Measurements from ENCODE around the gene DLX5.

DLX5 gene

GRCh38 chr7:97005183-97006054 is 19.2 kb downstream of the DLX5 start, which contains the start of gene DLX6:
DLX6 (plus strand) TSS chr7:97005553; CDS start chr7:97005978, 425 bp downstream.
- peak; percentile 77 to 94 for DNase-seq

GRCh38 chr7:97004247-97005182 is 20.1 kb downstream of the DLX5 start:
- DNase-seq: no peak

GRCh38 chr7:97003262-97004246 is 21.1 kb downstream of the DLX5 start:
- peak in 1 of 2 experiments; percentile 20 for DNase-seq

GRCh38 chr7:97002555-97003261 is 21.9 kb downstream of the DLX5 start:
- peak; percentile 39 to 77 for DNase-seq

GRCh38 chr7:97001656-97002554 is 22.7 kb downstream of the DLX5 start:
- DNase-seq: no peak

GRCh38 chr7:97001221-97001620 is 23.4 kb downstream of the DLX5 start:
- DNase-seq: no peak

- no peak for DNase-seq
Observed at GRCh38 chr7:96998744-96999143, 25.9 kb downstream of the DLX5 start.

GRCh38 chr7:96998333-96998732 is 26.3 kb downstream of the DLX5 start:
- DNase-seq: no peak

GRCh38 chr7:96997512-96998032 is 27.1 kb downstream of the DLX5 start:
- no peak for DNase-seq

- no peak for DNase-seq
Observed at GRCh38 chr7:96996958-96997511, 27.6 kb downstream of the DLX5 start.

- DNase-seq: no peak
Observed at GRCh38 chr7:96996111-96996957, 28.3 kb downstream of the DLX5 start.

GRCh38 chr7:96995406-96996110 is 29.1 kb downstream of the DLX5 start:
- no peak for DNase-seq

- DNase-seq: no peak
Observed at GRCh38 chr7:96993980-96994379, 30.7 kb downstream of the DLX5 start.

GRCh38 chr7:96993094-96993865 is 31.4 kb downstream of the DLX5 start:
- DNase-seq: no peak

GRCh38 chr7:96992192-96993005 is 32.2 kb downstream of the DLX5 start:
- DNase-seq: no peak

- no peak for DNase-seq
Observed at GRCh38 chr7:96991546-96992191, 33.0 kb downstream of the DLX5 start.

All from NCI-H187 (cell line).